ENCODE results near the gene CLPTM1L. TPM values are rescaled to one million over a fixed set of nuclear protein-coding genes. Genes with fewer than 3 reads are reported as not detected.
"Not testable (repeated sequence)": the region's sequence is repeated elsewhere in the genome, so short reads cannot be mapped to it uniquely, and the experiment has no call there.

CLPTM1L gene
- total RNA-seq, 1 experiment from 2014 or later, result 532 TPM

- no peak for DNase-seq (ENCODE audit: low read depth)
Observed at GRCh38 chr5:1329111-1329579, 15.8 kb downstream of the CLPTM1L start.

DNA sequence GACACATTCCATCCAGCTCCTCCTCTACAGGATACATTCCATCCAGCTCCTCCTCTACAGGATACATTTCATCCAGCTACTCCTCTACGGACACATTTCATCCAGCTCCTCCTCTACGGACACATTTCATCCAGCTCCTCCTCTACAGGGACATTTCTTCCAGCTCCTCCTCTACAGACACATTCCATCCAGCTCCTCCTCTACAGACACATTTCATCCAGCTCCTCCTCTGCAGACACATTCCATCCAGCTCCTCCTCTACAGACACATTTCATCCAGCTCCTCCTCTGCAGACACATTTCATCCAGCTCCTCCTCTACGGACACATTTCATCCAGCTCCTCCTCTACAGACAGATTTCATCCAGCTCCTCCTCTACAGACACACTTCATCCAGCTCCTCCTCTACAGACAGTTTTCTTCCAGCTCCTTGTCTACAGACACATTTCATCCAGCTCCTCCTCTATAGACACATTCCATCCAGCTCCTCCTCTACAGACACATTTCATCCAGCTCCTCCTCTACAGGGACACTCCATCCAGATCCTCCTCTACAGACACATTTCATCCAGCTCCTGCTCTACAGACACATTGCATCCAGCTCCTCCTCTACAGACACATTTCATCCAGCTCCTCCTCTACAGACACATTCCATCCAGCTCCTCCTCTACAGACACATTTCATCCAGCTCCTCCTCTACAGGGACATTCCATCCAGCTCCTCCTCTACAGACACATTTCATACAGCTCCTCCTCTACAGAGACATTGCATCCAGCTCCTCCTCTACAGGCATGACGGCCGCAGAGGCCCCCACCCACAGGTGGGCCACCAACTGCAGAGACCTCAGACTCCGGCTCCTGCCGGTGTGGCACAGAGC lies 16.4 kb downstream of the CLPTM1L start:
- peak; percentile 85 for DNase-seq (ENCODE audit: low read depth)

GRCh38 chr5:1326901-1327756 lies 17.8 kb downstream of the CLPTM1L start:
- DNase-seq (ENCODE audit: low read depth), result peak; percentile 65

- DNase-seq (ENCODE audit: low read depth), result not testable (repeated sequence)
Observed at GRCh38 chr5:1326532-1326875, 18.4 kb downstream of the CLPTM1L start.

- DNase-seq (ENCODE audit: low read depth), result no peak
Observed at GRCh38 chr5:1325870-1326531, 18.9 kb downstream of the CLPTM1L start.

GRCh38 chr5:1325191-1325741 lies 19.6 kb downstream of the CLPTM1L start:
- DNase-seq (ENCODE audit: low read depth), result no peak

DNA sequence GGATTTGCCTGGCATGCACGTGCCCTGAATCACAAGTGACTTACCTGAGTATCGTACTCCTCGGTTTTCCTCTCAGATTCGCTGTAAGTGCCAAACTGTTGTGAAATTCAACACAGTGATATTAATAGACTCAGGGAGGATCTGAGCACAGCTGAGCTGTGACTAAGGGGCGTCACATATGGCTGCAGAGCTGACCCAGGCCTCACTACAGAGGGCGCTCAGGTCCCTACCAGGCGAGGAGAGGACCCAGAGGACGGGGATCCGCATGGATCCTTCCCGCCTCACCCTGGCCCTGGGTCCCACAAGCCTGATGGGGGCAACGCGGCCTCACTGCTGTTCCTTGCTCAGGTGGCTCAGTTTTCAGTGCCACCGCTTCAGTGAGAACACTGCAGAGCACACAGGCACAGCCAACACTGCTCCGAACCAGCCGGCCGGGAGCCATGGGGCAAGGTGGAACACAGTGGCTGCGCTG lies 20.1 kb downstream of the CLPTM1L start:
- no peak for DNase-seq (ENCODE audit: low read depth)

DNA sequence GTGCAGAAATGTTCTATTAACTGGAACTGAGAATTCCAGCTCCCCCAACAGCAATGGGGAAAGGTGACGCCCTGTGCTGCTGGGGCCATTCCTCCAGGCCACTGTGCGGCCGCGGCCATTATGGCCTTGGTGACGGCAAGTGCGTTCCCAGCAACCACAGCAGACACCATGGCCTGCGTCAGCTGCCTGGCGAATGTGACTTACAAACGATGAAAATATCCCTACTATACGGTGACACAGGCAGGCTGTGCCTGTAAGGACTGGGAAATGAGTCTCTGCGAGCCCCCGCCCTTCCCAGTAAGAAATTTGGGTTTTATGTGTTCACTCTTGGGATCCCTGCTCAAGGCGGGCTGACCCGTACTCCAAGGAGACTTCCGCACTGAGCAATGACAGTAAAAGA lies 20.6 kb downstream of the CLPTM1L start:
- no peak for DNase-seq (ENCODE audit: low read depth)

DNA sequence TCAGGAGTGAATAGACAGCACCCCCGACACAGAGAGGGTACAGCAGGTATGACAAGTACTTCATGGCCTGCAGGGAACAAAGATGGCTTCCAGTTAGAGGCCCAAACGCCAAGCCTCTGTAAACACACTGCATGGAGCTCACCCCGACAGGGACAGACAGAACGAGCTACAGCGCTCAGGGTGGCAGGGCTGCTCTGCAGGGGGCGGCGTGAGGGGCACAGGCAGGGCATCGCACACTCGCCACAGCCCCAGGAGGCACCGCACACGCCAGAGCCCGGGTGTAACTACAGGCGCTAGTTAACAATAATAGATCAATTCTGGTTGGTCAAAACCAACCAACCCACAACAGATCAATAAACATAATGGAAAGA lies 21.1 kb downstream of the CLPTM1L start:
- no peak for DNase-seq (ENCODE audit: low read depth)

- no peak for DNase-seq (ENCODE audit: low read depth)
Observed at GRCh38 chr5:1322955-1323802, 21.7 kb downstream of the CLPTM1L start.

DNA sequence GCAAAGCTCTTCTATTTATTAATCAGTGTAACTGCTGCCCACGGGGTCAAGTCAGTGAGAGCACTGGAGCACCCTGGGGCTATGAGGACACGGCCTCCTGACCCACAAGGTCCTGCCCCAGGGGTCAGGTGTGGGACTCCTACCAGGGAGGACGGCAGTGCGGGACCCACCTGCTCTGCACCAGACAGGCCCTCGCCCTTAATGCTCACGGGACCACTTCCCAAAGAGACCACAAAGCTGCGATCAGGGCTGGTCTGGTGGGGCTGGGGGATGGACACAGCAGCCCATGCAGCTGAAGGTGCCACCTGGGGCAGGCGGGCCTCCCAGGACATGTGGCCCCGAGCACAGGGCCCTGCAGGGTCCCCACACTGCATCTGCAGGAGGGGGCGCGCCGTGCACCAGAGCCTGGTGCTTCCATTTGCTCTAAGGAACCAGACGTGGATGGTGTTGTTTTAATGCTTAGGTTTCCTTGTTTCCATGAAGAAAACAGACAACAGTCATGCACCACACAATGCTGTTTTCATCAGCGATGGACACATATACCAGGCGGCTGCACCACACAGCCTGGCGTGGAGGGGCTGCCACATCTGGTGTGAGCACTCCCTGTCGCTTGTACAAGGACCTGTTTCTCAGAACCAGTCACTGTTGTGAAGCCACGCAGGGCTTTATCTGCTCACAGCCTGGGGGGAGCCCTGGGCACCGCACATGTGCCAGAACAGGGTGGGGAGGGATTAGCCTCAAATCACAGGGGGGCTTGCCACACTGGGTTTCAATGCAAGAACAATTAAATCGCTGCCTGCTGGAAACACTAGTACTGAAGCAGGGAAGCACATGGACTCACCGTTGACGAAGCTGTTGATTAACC lies 22.6 kb downstream of the CLPTM1L start:
- DNase-seq (ENCODE audit: low read depth), result no peak

GRCh38 chr5:1321576-1321975 lies 23.3 kb downstream of the CLPTM1L start:
- DNase-seq (ENCODE audit: low read depth), result no peak

- no peak for DNase-seq (ENCODE audit: low read depth)
Observed at GRCh38 chr5:1320436-1321344, 24.2 kb downstream of the CLPTM1L start.

- DNase-seq (ENCODE audit: low read depth), result no peak
Observed at GRCh38 chr5:1319436-1320256, 25.3 kb downstream of the CLPTM1L start.

GRCh38 chr5:1318659-1319251 lies 26.1 kb downstream of the CLPTM1L start:
- DNase-seq (ENCODE audit: low read depth), result no peak

GRCh38 chr5:1317921-1318565 lies 26.9 kb downstream of the CLPTM1L start:
- no peak for DNase-seq (ENCODE audit: low read depth)
